WI38 (cell line): Measurements from ENCODE around the gene MC1R.

Source experiments
- H3K4me3 ChIP-seq: 2 replicates; pipeline ENCODE4 v1.5.1; 2011; ENCODE audit warnings: low read depth, mild to moderate bottlenecking, control low read depth, low read length
- CTCF ChIP-seq: IDR thresholded peaks from 2 replicates; pipeline ENCODE4 v1.5.1; 2012; ENCODE audit warnings: low read depth, mild to moderate bottlenecking, control low read depth, low read length

The MC1R gene

DNA sequence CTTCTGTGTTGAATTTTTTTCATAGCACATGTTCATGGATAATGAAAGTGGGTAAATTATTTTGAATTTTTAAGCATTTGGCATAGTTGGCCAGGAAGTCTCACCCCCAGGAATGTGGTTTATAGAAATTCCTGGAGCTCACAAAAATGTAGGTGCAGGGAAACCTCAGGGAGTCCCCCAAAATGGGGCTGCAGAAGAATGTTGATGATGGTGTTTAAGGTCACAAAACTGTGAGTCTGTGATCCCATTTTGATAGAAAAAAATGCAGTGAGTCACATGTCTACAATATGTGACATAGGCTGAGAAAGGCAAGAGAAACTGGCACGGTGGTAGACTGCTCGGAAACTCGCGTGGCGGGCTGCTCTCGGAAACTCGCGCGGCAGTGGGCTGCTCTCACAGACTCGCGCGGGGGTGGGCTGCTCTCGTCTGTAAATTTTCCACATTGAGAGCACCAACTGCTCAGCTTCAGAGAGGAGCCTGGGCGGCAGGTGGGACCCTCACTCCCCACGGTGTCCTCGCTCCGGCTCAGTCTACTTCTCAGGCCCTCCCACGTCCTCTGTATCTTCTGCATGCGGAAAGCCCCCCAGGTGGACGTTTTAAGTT lies 18.7 kb upstream of the MC1R start:
- no peak overlapping the region for H3K4me3 ChIP-seq
- TF ChIP-seq CTCF, result no peak

GRCh38 chr16:89900885-89901284 lies 17.8 kb upstream of the MC1R start:
- no peak overlapping the region for H3K4me3 ChIP-seq
- no peak for TF ChIP-seq CTCF

- no peak for TF ChIP-seq CTCF
- H3K4me3 ChIP-seq, result no peak overlapping the region
Observed at GRCh38 chr16:89902980-89903379, 15.7 kb upstream of the MC1R start.

DNA sequence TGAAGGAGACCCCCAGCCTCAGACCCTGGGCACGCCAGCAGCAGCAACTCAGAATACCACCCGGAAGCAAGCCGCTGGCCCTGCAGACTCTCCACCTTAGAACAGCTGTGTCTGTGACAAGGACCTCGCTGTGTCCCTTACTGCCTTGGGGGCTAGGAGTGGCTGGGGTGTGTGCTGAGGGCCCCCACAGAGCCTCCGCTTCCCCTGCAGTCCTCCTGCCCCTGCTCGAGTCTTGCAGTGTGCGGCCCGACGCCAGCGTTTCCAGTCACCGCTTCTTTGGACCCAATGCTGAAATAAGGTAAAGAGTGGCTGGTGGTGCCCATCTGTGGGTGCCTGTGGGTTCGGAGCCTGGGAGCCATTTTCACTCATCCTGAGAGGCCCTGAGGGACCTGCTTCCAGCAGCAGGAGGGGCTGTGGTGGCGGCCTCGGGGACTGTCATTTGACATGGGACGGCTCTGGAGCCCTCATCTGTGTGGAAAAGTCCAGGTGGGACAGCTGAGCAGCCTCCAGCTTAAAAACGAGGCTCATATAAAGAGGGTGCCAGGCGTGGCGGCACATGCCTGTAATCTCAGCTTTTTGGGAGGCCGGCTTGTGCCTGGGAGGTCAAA lies 14.7 kb upstream of the MC1R start:
- TF ChIP-seq CTCF, result no peak
- no peak overlapping the region for H3K4me3 ChIP-seq

DNA sequence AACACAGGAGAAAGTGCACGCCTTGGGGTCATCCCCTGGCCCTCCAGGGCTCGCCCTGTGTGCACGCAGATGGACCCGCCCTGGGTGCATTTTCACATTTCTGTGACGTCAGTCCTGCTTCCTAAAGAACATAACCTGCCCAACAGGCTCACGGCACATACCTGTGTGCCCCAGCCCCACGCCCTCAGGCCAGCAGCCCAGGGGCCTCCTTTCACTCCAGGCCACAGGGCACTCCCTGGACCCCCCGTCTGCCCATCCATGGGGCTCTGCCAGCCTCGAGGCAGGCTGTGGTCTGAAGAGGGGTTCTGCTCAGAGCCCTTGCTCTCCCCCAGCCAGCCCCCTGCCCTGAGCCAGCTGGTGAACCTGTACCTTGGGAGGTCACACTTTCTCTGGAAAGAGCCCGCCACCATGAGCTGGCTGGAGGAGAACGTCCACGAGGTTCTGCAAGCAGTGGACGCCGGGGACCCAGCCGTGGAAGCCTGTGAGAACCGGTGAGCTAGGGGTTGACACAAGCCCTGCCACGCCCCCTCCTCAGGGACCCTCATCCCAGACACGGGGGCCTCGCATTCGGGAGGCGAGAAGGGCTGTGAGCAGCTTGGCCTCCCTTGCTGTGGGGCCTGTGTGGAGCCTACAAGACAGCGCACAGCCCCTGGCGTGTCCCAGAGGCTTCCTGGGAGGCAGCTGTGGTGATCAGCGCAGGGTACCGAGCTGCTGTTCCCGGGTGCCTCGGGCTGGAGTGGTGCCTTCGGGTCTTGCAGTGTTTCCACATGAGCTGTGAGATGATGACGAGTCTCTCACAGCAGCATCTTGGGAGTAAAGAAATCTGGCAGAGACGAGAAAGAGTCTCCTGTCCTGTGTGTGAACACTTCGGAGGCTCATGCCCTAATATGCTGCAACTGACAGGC lies 13.8 kb upstream of the MC1R start:
- no peak for TF ChIP-seq CTCF
- H3K4me3 ChIP-seq, result no peak overlapping the region

DNA sequence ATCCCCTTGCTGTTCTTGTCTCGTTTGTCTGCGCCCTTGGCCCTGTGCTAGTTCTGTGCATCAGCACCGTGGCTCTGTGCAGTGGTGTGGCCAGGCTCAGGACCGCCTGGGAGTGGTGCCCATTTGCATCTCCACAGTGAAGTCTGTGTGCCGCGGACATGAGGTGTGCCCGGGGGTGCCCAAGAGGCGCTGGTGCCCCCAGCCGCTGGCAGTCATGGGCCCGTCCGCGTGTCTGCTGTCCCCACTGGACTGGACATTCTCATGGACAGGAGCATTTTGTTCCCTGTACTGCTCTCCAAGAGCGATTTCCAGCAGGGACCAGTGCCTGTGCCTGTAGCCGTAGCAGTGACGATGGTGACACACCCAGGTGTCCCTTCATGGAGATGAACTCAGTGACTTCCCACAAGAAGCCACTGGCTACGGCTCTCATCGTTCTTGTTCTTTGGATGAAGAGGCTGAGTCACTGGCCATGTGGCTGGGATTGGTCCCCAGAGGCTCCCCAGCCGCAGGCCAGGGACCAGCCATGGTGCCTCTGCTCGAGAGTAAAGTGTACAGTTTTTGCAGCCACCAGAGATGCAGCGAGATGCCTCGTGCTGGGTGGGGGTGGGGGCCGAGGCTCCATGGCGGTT lies 13.0 kb upstream of the MC1R start:
- TF ChIP-seq CTCF, result no peak
- no peak overlapping the region for H3K4me3 ChIP-seq
